ENCODE results near the gene TGFB3. TPM values are rescaled to one million over a fixed set of nuclear protein-coding genes. Genes with fewer than 3 reads are reported as not detected.
"Not testable (repeated sequence)": the region's sequence is repeated elsewhere in the genome, so short reads cannot be mapped to it uniquely, and the experiment has no call there.

TGFB3 gene
- total and polyA plus RNA-seq, 4 donors, result 2.1 to 5.8 (median 3.2) TPM

- DNase-seq (ENCODE audit: low spot score), result no peak
- no peaks in the 10 kb centered on the region for H3K36me3 ChIP-seq (ENCODE audit: control insufficient read depth in 4 of 4, insufficient read depth in 3 of 4, low read depth in 1 of 4, low read length in 3 of 4)
- TF ChIP-seq ZBTB33 (IDR thresholded peaks at IDR 0.05), result no peak
- no peak for TF ChIP-seq NR2F2 (IDR thresholded peaks at IDR 0.05)
- no peak for TF ChIP-seq ATF3 (IDR thresholded peaks at IDR 0.05)
- TF ChIP-seq FOXA2 (IDR thresholded peaks at IDR 0.05), result no peak
- WGBS, result 97% methylated on average over 4 of the region's 4 CpGs
- no peak overlapping the region for H3K4me3 ChIP-seq (ENCODE audit: low read depth in 1 of 3, low read length in 3 of 3)
- H3K27ac ChIP-seq (ENCODE audit: low read depth in 1 of 2, low read length in 2 of 2), result no peak overlapping the region
- no peak overlapping the region for H3K9ac ChIP-seq (ENCODE audit: low read depth in 1 of 2, low read length in 2 of 2)
- no peaks in the 10 kb centered on the region for H3K4me1 ChIP-seq (ENCODE audit: control insufficient read depth in 4 of 4, insufficient read depth in 4 of 4, low read length in 3 of 4)
- H3K27me3 ChIP-seq (ENCODE audit: control insufficient read depth in 4 of 4, insufficient read depth in 4 of 4, low read length in 3 of 4), result no peaks in the 10 kb centered on the region
- no peaks in the 10 kb centered on the region for H3K9me3 ChIP-seq (ENCODE audit: control insufficient read depth in 4 of 4, low read length in 3 of 4)
These were observed 55.2 kb downstream of the TGFB3 start for GRCh38 chr14:75926431-75927115.

- H3K36me3 ChIP-seq (ENCODE audit: control insufficient read depth in 4 of 4, insufficient read depth in 3 of 4, low read depth in 1 of 4, low read length in 3 of 4); H3K27ac ChIP-seq (ENCODE audit: low read depth in 1 of 2, low read length in 2 of 2): not testable (repeated sequence)
- WGBS, result 97% methylated on average over 46 of the region's 54 CpGs
These were observed 56.5 kb downstream of the TGFB3 start for GRCh38 chr14:75925141-75925840.

GRCh38 chr14:75920421-75920820, 61.4 kb downstream of the TGFB3 start:
- not testable (repeated sequence) for DNase-seq (ENCODE audit: low spot score); H3K36me3 ChIP-seq (ENCODE audit: control insufficient read depth in 4 of 4, insufficient read depth in 3 of 4, low read depth in 1 of 4, low read length in 3 of 4); H3K4me1 ChIP-seq (ENCODE audit: control insufficient read depth in 4 of 4, insufficient read depth in 4 of 4, low read length in 3 of 4); H3K9ac ChIP-seq (ENCODE audit: low read depth in 1 of 2, low read length in 2 of 2); H3K27me3 ChIP-seq (ENCODE audit: control insufficient read depth in 4 of 4, insufficient read depth in 4 of 4, low read length in 3 of 4); H3K4me3 ChIP-seq (ENCODE audit: low read depth in 1 of 3, low read length in 3 of 3); H3K9me3 ChIP-seq (ENCODE audit: control insufficient read depth in 4 of 4, low read length in 3 of 4); H3K27ac ChIP-seq (ENCODE audit: low read depth in 1 of 2, low read length in 2 of 2)
- 97% methylated on average over 4 of the region's 4 CpGs for WGBS

More at GRCh38 chr14:75925141-75925840, 56.5 kb downstream of the TGFB3 start:
- H3K9ac ChIP-seq (ENCODE audit: low read depth in 1 of 2, low read length in 2 of 2); H3K4me1 ChIP-seq (ENCODE audit: control insufficient read depth in 4 of 4, insufficient read depth in 4 of 4, low read length in 3 of 4); H3K27me3 ChIP-seq (ENCODE audit: control insufficient read depth in 4 of 4, insufficient read depth in 4 of 4, low read length in 3 of 4); H3K9me3 ChIP-seq (ENCODE audit: control insufficient read depth in 4 of 4, low read length in 3 of 4); DNase-seq (ENCODE audit: low spot score); H3K4me3 ChIP-seq (ENCODE audit: low read depth in 1 of 3, low read length in 3 of 3): not testable (repeated sequence)

GRCh38 chr14:75917946-75918335, 63.9 kb downstream of the TGFB3 start:
- H3K36me3 ChIP-seq (ENCODE audit: control insufficient read depth in 4 of 4, insufficient read depth in 3 of 4, low read depth in 1 of 4, low read length in 3 of 4), result no peaks in the 10 kb centered on the region
- no peaks in the 10 kb centered on the region for H3K27me3 ChIP-seq (ENCODE audit: control insufficient read depth in 4 of 4, insufficient read depth in 4 of 4, low read length in 3 of 4)
- H3K4me3 ChIP-seq (ENCODE audit: low read depth in 1 of 3, low read length in 3 of 3), result no peak overlapping the region
- WGBS, result 79% methylated on average over 1 of the region's 1 CpG
- no peak overlapping the region for H3K9ac ChIP-seq (ENCODE audit: low read depth in 1 of 2, low read length in 2 of 2)
- DNase-seq (ENCODE audit: low spot score), result no peak
- no peak overlapping the region for H3K27ac ChIP-seq (ENCODE audit: low read depth in 1 of 2, low read length in 2 of 2)
- H3K4me1 ChIP-seq (ENCODE audit: control insufficient read depth in 4 of 4, insufficient read depth in 4 of 4, low read length in 3 of 4), result no peaks in the 10 kb centered on the region
- no peaks in the 10 kb centered on the region for H3K9me3 ChIP-seq (ENCODE audit: control insufficient read depth in 4 of 4, low read length in 3 of 4)
- no peak for TF ChIP-seq RXRA (IDR thresholded peaks at IDR 0.05)
- TF ChIP-seq HNF4A (conservative IDR thresholded peaks at IDR 0.05), result no peak
- no peak for TF ChIP-seq FOXA1 (IDR thresholded peaks at IDR 0.05)
- no peak for TF ChIP-seq REST (IDR thresholded peaks at IDR 0.05)
- no peak for TF ChIP-seq CTCF (IDR thresholded peaks at IDR 0.05; ENCODE audit: low read depth, low read length, missing input control)
- no peak for TF ChIP-seq SP1 (IDR thresholded peaks at IDR 0.05)
- TF ChIP-seq NR2F2 (IDR thresholded peaks at IDR 0.05), result no peak
- TF ChIP-seq ATF3 (IDR thresholded peaks at IDR 0.05), result no peak
- TF ChIP-seq ZBTB33 (IDR thresholded peaks at IDR 0.05), result no peak

All from liver (tissue), 9 donors.